ENCODE measurements around the gene TBC1D23. TPM values are rescaled to one million over a fixed set of nuclear protein-coding genes. Genes with fewer than 3 reads are reported as not detected.

The TBC1D23 gene
- total and polyA plus RNA-seq, 2 of the 13 experiments (the other 11 are each of a cell fraction or from before 2014, with no cell fraction given), result 28.7 to 35.4 TPM

DNA sequence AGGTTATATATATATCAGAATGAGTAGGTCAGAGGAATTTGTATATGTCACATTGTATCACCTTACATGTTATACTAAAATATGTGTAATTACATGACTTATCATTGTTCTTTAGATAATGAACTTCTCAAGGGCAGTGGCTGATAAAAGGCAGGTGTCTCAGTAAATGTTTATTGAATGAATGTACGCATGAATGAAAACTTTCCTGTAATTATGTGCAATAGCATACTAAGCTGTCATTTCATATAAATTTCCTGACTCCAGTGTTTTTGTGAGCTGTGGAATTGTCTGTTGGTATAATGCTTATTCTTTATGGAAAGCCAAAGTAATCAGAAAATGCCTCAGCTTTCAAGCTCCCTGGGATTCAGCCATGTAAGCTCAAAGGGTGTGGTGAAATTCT, 4.2 kb downstream of the TBC1D23 start:
- Histone ChIP-seq H3K79me2 (ENCODE audit: insufficient read depth, low read length) (peaks cover 93% of the 10 kb centered on the region), H3K27ac (ENCODE audit: extremely low read length, insufficient read depth, low read length) (no peak overlapping the region), H3K4me2 (ENCODE audit: low read depth, low read length) (peak overlapping the region; percentile 88), H3K4me1 (ENCODE audit: insufficient read depth, low read length) (peaks cover 33% of the 10 kb centered on the region), H2AFZ (ENCODE audit: low read length) (no peak overlapping the region), H3K4me3 (replicated peaks in 1 of 3; ENCODE audit: insufficient read depth in 1 of 3, low read depth in 2 of 3, low read length in 3 of 3) (peak overlapping the region in 1 of 3 experiments; percentile 10; a peak in 1 of 6 replicates), H4K20me1 (ENCODE audit: insufficient read depth, low read length) (no peaks in the 10 kb centered on the region; the same call in 1 of the 2 replicates), H3K36me3 (replicated peaks in 1 of 2; ENCODE audit: control insufficient read depth in 1 of 2, insufficient read depth in 2 of 2, low read length in 2 of 2) (no peaks in the 10 kb centered on the region; a peak in 1 of 5 replicates), H3K27me3 (ENCODE audit: control insufficient read depth in 1 of 2, insufficient read depth in 2 of 2, low read length in 2 of 2) (no peaks in the 10 kb centered on the region; a peak in 1 of 5 replicates), H3K9me3 (ENCODE audit: low read length) (no peaks in the 10 kb centered on the region), H3K9ac (ENCODE audit: insufficient read depth, low read depth, low read length) (no peak overlapping the region)
- in situ Hi-C loops (cut with HindIII; ENCODE audit: extremely low pct_ligation_motif_present, low pct_unique_long_range_greater_than_20kb), result no loop called here
- no peak for ATAC-seq
- CTCF ChIA-PET (ENCODE audit: low intra/inter-chr PET ratio, low total read pairs), result no interaction called here
- 100% methylated on average over 1 of the region's 1 CpG for WGBS (ENCODE audit: low lambda C conversion rate)
- POLR2A ChIA-PET, result no interaction called here
- intact Hi-C loops (cut with micrococcal nuclease; ENCODE audit: unreplicated experiment), result no loop called here
- TF ChIP-seq ZNF251 (CRISPR knock-in tag; IDR thresholded peaks at IDR 0.05) (no peak), ATF7-NPFF (CRISPR knock-in tag; IDR thresholded peaks at IDR 0.05; ENCODE audit: low read depth) (no peak), SIN3B (IDR thresholded peaks at IDR 0.05; ENCODE audit: low read length) (no peak), RBFOX2 (IDR thresholded peaks at IDR 0.05; ENCODE audit: low read depth, low read length) (no peak), PAWR (CRISPR knock-in tag; IDR thresholded peaks at IDR 0.05; ENCODE audit: borderline replicate concordance) (no peak), IRX3 (CRISPR knock-in tag; IDR thresholded peaks at IDR 0.05; ENCODE audit: borderline replicate concordance, low read depth) (no peak), MZF1 (CRISPR knock-in tag; IDR thresholded peaks at IDR 0.05; ENCODE audit: borderline replicate concordance) (no peak), MED8 (CRISPR knock-in tag; IDR thresholded peaks at IDR 0.05; ENCODE audit: insufficient replicate concordance) (no peak)
- TF ChIP-seq, protein P1, sequence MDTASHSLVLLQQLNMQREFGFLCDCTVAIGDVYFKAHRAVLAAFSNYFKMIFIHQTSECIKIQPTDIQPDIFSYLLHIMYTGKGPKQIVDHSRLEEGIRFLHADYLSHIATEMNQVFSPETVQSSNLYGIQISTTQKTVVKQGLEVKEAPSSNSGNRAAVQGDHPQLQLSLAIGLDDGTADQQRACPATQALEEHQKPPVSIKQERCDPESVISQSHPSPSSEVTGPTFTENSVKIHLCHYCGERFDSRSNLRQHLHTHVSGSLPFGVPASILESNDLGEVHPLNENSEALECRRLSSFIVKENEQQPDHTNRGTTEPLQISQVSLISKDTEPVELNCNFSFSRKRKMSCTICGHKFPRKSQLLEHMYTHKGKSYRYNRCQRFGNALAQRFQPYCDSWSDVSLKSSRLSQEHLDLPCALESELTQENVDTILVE (CRISPR knock-in tag; IDR thresholded peaks at IDR 0.05), result no peak
- TF ChIP-seq, protein P2, sequence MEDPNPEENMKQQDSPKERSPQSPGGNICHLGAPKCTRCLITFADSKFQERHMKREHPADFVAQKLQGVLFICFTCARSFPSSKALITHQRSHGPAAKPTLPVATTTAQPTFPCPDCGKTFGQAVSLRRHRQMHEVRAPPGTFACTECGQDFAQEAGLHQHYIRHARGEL (CRISPR knock-in tag; IDR thresholded peaks at IDR 0.05), result no peak
- FAIRE-seq, result no peak
- no peak for DNase-seq (ENCODE audit: low spot score)
- BruUV-seq (replicated peaks), result no TSS peak

Measured in HepG2 (cell line).